Measurements from ENCODE around the gene KLF15.

Gene KLF15

GRCh38 chr3:126304291-126304690 is 52.9 kb downstream of the KLF15 start:
- no peak for DNase-seq

- no peak for DNase-seq
Observed at GRCh38 chr3:126303272-126303671, 53.9 kb downstream of the KLF15 start.

DNA sequence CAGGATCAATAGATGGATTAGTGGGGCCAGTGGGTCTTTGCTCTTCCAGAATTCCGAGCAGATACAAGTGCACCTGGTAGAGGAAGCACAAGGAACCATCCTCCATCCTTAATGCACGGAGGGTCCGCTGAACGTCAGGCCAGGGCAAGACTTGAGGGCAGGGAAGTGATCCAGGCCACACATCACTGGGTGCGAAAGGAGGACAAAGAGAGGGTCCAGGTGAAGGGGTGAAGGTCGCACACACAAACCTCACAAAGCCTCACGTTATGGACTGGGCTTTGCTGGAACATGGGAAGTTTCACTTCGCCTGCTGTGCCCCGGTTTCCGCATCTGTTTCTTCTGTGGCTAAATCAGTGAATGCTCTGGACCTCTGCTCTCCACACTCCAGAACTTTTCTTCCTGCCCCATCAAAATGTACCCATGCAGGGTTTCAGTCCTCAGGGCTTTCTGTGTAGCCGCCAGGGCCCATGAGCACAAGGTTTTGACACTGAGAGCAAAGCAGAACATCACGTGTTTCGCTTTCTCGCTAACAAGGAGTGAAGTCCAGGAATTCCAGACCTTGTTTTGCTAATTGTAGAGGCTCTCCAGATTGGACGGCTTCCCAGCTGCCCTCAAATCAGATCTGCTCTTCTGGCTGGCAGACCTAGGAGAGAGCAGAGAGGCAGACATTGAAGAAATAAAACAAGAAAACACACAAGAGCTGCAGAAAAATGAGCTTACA is 56.3 kb downstream of the KLF15 start:
- DNase-seq = no peak

- no peak for DNase-seq
Observed at GRCh38 chr3:126300001-126300760, 57.0 kb downstream of the KLF15 start.

DNA sequence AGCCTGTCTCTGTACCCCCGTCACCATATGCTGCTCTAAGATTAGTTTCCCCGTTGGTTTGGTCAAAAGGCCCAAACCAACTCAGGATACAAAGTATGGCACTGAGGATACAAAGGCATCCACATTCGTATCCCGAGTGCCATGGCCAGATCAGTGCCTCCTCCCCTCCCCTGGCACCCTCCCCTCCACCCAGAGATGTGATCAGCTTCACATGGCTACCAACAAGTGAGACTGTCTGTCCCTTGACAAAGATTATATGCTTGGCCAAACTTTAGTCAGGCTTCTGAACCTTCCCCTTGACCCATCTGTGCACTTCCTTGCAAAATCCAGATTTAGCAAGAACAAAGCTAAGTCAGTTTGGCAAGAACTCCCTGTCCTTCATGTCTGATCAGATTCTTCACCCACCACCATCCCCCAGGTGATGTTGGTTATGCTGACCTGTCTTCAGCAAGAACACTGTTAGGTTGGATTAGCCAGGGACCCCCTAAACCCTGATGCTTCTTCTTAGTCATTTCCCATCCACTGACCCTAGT is 61.7 kb downstream of the KLF15 start:
- no peak for DNase-seq

DNA sequence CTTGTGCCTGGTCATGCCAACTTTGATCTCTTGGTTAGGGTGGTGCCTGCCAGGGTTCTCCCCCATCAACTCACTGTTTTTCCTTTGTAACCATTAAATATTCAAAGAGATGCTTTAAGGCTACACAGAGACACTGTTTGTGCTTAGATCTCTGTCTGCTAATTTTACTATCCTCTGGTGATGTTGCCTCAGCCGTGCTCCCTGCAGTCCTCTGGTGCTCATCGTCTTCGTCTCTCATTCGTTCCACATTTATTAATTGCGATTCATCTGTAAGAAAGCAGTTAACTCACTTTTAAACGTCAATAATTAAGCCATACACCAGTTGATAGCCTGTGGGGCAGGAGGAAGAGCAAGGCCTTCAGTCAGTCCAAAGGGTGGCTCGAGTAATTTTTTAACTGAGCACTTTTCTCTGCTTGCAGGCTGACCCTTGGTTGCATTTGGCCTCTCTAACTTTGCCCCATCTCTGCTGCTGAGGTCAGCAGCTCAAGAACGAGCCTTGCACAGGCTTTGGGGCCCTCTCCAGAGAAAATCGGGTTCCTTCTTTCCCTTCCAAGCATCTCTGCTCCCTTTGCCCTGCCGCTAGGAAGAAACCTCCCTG is 62.9 kb downstream of the KLF15 start:
- no peak for DNase-seq

DNA sequence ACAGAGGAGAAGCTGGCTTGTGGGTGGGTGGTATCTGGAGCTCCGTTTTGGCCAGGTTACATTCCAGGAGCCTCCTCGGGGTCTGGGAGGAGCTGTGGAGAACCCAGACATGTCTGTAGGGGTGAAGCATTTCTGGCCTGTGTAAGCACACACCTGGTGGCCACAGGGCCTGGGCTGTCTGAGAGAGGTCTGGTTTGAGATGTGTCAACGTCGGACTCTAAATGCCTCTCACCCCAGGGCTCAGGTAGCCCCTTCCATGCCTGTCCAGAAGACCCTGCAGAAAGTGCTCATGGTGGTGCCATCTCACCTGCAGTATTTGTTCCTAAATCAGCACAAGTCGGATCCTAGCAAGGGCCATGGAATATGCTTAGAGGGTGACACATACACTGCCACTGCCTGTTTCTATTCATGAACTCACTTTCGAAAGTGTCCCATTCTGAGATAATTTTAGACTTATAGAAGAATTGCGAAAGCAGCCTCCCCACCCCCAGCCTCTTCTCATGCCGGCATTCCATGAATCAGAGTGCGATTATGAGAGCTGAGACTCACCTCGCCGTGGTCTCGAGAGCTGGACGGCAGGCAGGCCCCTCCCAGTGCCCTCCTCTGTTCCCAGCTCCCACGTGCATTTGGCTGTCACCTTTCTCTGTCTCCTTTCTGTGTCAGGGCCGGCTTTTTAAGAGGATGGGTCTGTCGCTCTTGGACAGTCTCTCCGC is 63.7 kb downstream of the KLF15 start:
- DNase-seq = no peak

All from right hindlimb (tissue), 1 donor.